Glomerular endothelial cell (primary cell): ENCODE results near the gene LINS1. TPM values are rescaled to one million over a fixed set of nuclear protein-coding genes. Genes with fewer than 3 reads are reported as not detected.
"Not testable (repeated sequence)": the region's sequence is repeated elsewhere in the genome, so short reads cannot be mapped to it uniquely, and the experiment has no call there.

Experiments used
- DNase-seq: peaks from one replicate; pipeline ENCODE4 v3.0.0-alpha.2; 2011; ENCODE audit warnings: low read depth, low spot score; ENCODE audit errors: extremely low read depth
- total RNA-seq: library from RNA; depleted of rRNA; stranded (reverse); fragments of >200 nt; gene quantifications from 2 replicates; pipeline ENCODE4 v1.2.3, GENCODE V29; 2015

The LINS1 gene
- total RNA-seq, 1 donor from 2014 or later = 8.0 TPM

DNA sequence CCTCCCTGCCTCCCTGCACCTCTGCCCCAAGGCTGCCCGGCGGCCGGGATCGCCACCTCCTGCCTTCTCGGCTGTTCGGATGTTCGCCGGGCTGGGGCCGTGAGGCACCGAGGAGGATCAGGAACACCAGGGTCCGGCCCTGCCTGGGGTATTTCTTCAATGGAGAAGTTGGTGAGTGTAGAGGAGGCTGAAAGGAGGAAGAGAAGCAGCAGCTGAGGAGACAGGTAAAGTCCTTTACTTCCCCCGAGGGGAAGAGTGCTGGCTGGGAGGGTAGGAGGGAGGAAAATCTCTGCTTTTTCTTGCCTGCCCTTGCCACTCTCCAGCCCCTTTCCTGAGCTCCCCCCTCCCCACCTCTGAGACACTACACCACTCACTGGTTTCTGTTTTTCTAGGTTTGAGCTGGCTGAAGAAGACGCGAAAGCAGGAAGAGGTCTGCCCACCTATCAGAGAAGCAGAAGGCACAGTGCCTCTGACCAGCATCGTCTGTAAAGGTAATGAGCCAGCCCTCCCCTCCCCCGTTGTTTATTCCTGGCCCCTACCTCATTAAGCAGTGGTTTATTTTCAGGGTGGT, 924 bp upstream of the LINS1 start:
- DNase-seq = no peak

DNA sequence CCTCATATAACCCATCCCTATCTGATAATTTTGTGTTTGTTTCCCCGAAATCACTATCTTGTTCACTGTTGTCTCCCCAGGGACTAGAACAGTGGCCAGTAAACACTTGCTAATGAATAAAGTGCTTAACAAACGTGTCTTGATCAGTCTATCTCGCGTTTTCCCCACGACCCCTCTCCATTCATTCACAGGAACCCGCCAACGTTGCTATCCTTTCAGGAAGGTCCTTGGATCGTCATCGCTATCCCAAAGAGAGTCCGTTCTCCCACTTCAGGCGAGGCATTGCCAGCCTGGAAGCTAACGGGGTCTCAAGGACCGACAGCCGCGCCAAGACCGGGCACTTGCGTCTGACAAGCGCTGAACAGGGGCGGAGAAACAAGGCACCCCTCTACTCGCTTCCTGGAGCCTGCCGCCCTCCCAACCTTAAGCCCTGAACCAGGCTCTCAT, 344 bp downstream of the LINS1 start:
- DNase-seq = no peak

DNA sequence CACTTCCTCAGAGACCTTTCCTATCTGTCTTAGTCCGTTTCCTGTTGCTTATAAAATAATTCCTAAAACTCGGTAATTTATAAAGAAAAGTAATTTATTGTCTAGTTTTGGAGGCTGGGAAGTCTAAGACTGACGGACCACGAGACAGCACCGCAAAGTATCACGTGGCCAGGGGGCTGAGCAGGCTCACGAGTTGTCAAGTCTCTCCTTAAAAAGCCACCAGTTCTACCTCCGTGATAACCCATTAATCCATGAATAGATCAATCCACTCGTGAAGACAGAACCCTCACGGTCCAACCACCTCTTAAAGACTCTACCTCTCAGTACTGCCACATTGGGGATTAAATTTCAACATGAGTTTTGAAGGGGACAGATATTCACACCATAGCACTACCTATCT, 821 bp downstream of the LINS1 start:
- no peak for DNase-seq

DNA sequence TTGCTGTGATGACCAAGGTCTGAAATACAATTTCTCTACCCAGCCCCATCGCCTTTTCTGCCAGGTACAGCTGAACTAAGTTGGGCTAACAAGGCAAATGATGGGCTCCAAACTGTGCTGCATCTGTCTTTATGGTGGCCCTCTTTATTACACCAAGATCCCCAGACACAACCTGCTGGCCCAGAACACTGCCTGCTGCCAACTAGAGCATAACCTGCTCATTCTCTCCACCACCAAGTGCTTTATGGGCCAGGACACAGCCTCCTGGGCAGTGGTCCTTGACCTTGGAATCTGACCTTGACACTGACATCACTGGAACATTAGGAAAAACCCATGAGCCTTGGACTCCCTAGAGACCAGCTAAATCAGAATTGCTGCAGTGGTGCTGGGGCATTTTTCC, 3.3 kb downstream of the LINS1 start:
- no peak for DNase-seq

DNA sequence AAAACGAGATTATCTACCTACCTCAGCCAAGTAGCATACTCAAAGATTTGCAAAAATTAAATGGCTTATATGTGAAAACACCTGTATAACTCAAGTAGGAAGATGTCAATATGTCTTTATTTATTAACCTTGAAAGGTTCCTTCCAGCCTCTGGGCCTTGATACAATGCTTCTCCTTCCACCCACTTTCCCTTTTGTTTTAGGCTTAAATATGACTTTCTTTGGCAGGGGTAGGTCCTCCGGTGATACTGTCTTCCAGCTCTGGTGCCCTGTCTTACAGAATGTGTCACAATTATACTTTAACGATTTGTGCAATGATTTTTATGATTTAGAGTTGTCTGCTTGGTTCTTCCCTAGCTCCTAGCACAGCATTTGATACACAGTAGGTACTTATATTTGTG, 4.1 kb downstream of the LINS1 start:
- DNase-seq = no peak

DNA sequence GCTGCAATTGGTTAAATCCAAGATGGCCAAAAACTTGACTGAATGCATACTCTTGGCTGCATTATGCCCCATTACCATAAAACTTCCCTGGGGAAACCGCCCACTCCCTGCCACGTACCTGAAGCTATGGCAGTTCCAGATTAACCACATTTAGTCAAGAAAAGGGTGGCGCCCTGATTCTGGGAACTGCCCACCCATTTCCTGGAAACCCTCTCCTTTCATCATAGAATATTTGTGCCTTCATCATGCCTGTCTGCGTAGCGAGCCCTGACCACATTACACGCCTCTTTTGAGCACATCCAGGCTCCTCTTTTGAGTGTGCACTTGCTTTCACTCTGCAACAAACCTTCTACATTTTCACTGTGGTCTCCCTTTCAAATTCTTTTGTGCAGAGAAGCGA, 5.2 kb downstream of the LINS1 start:
- no peak for DNase-seq

DNA sequence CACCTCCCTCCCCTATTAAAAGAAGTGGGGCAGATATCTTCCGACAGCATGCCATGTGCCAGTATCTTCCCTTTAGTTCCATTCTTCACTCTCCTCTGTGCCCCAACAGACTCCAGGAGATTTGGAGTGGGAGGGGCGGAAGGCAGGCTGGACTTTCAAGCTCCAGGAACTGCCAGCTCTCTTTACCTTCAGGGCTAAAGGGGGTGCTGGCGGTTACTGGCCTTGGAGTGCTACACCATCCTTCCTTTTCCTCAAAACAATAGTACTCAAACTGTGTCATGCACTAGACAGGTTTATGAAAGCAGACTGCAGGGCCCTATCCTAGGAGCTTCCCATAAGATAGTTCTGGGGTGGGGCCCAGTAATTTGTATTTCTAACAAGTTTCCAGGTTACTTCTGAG, 6.0 kb downstream of the LINS1 start:
- DNase-seq = no peak

DNA sequence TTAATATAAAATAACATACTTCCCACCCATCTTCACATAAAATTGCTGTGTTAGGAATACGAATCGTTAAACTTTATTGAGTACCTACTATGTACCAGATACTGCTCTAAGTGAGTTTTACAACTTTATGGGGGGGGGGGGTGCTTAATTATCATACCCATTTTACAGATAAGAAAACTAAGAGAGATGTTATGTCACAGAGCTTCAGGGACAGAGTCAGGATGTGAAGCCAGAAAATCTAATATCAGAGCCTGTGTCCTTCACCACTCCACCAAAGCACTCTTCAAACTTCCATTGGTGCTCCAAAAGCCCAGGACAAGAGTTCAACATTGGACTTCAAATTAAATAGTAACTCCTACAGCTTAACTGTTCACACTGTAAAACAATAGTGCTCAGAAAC, 8.6 kb downstream of the LINS1 start:
- no peak for DNase-seq

DNA sequence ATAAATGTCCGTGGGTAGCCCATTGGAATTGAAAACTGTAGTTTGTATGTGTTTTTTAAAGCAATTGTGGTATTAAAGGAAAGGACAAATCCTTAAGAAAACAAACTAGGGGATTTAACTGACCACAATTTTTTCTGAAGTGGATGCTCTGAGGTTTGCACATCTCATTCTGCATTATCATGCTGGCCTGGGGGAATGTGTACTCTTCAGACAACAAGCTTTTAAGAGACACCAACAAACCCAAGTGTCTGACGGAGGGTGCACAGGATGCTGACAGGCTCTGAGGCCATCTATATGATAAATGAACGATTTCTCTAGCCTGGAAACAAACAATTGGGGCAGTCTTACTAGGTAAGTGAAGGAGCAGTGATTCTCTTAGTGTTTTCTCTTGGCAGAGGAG, 9.1 kb downstream of the LINS1 start:
- no peak for DNase-seq

DNA sequence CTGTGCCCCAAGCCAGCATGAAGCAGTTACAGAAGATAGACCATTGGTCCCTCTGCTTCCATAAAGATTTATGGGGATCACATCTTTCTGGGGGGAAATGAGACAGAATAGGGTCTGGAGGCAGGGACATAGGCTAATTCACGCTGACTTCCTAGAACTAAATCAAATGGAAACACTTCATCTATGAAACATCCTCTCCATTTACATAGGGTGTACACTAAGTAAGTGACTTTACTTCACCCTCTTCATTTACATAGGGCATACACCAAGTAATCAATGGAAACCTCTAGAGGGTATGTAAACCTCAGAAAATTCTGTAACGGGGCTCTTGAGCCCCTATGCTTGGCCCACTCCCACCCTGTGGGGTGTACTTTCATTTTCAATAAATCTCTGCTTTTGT, 10.1 kb downstream of the LINS1 start:
- DNase-seq = no peak

DNA sequence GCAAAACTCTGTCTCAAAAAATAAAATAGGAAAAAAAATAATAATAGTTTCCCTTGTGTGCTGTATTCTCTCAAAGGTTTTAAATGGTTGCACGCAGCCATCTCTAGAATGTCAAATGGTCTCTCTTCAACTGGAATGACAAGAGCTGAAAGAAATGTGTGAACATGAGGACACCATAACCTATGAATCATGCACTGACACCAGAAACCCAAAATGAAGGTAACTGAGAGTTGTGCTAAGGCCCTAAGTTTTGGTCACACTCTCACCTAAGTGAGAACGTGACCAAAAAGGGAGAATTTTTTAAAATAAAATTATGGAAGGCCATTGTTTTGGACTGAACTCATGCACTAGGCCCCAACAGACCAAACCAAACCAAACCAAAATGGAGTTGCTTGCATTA, 10.8 kb downstream of the LINS1 start:
- not testable (repeated sequence) for DNase-seq

DNA sequence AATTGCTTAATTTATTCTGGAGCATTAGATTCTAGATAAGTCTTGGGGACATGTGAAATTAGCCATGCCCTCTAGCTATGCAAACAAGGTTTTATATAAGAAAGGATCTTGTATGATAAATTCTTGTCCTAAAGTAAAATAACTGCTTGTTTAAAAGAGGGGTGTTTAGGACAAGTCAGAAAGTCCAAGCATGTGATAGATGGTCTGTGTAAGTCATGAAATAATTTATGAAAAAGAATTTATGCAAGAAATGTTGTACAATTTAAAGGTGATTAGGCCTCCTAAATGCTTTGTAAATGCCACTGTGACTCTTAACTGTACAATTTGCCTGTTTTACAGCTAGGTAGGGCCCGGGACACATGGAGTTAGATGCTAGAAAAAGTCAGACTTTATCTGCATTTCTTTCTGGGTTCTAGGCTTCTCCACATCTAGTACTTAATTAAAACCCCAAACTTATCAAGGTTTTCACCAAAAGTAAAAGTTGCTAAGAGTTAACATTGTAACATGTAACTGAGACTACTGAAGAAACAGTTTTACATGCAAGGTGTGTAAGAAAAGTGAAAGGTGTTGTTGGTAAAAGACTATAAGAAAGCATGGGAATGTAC, 13.2 kb downstream of the LINS1 start:
- DNase-seq = no peak

DNA sequence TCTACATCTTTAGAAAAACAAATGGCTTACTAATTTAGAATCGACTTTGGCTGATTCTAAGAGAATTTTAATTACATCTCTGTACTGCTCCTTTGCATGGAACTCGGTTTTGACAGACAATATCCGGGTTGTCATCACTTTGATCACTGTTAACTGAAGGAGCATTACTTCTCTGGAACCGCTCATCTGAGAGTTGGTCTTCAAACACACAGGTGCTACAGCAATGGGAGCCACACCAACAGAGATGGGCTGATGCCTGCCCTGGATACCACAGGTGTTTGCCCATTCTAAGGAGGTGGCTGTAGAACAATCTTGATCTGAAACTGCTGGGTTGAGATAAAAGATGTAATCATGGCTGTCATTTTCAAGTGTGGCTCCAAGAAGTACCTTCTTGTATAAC, 21.6 kb downstream of the LINS1 start:
- DNase-seq = no peak

DNA sequence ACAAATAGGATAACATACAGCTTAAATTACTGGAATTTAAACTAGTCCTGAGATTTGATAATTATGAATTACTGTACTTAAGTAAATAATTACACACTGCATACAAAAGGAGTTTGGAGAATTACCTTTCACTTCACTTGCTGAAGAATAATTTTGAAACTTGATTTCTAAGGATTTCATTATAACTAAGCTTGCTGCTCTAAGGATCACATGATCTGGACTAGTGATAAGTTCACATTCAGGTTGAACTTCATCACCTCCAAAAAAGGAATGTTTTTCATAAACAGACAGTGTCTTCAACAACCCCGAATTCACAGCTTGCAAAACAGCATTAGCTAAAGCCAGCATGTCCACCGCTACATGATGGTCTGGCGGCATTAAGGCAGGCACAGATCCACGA, 28.5 kb downstream of the LINS1 start:
- DNase-seq = no peak

DNA sequence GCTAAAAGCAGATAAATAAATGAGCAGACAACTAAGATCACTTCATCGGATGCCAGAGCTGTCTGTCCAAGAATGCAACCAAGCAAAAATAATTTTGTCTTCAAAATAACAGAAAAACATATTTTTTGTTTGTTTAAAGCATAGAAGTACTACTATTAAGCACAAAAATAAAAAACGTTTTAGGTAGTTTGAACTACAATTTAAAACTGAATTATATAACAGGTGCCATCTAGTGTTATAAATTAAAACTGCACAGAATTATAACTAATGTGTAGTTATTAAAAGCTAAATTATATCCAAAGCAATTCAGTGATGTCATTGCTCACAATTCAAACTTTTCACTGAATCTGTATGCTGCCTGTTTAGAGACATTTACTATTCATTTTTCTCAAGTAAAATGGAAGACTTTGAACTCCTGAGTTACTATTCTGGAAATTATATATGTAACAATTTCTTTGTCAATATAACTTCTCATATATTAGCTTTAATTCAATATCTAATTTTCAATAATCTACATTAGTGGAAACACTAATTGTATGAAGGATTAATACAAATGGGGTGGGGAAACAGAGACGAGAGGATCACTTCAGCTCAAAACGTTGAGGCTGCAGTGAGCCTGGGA, 29.5 kb downstream of the LINS1 start:
- peak; percentile 9 for DNase-seq

DNA sequence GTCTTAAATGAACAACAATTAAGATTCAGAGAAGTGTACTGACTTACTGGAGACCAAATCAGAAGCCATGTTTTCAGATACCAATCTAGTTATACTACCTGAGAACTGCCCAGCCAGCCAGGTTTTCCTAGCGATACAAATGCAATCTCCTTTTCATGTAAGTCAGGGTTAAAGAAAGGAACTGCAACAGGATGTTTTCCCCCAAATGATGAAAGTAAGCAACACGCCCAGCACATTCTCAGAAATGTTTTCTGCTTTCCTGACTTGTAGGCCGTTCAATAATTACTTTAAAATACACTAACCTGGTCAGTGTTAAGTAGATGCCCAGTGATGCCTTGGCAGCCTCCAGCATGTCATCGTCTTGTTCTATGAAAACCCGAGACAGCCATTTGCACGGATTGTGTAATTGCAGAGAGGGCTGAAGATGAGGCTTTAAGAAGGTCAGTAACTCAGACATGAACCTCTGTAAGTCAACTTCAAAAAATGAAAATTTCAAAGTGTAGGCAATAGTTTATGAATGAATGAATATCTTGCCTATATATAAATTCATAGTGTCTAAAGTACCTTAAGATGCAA, 30.3 kb downstream of the LINS1 start:
- no peak for DNase-seq

DNA sequence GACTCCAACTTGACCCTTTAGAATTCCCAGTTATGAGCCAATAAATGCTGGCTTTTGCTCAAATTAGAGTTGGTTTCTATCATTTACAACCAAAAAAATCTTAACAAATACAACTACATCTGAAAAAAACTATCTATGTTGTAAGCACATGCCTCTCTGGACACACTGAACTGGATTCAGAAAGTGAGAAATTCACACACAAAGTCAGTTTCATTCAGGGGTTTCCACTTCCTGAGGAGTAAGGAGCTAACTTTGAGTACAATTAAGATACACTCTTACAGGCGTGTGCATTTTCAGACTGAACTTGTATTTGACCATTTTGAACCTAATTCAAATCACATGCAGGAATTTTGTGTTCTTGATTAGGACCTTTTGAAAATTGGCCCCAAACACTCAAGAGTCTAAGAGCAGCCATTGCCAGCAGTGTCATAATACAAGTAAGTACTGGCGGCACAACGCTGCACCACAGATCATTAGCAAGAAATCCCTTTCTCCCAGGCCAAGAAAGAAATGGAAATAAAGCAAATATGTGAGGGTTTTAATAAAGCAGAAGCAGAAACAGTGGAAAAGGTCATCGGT, 31.2 kb downstream of the LINS1 start:
- DNase-seq = no peak

DNA sequence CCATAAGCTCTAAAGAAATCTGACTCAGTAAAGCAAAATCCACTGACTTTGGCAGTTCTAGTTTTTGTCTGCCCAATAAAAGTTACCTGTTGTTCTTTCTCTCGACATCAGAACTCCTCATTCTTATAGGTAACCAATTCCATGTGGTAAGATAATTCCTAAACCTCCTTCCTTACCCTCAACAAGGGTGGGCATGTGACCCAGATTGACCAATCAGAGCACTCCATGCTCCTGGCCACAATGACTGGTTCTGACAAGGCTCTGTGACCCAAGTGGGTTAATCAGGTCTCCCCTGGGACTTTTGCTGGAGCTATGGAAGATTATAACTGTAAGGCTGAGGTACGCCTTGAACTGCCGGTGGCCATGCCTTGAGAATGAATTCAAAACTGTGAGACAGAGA, 31.7 kb downstream of the LINS1 start:
- DNase-seq = no peak

DNA sequence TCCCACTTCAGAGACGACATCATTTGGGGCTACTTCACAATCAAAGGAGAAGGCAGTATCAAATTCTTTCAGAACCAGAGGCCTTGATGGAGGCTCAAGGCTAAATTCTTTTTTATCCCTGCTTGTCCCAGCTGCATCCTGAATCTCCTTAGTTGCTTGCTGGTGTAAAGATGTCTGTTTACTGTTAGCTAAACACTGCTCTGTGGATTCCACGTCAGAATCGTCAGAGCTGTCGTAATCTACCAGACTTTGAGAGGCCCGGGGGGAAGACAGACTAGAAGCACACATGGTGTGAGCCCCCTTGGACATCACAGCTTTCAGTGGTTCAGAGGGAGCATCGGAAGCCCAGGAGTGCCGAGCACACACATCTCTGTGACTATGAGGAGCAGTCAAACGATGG, 32.6 kb downstream of the LINS1 start:
- DNase-seq = no peak

DNA sequence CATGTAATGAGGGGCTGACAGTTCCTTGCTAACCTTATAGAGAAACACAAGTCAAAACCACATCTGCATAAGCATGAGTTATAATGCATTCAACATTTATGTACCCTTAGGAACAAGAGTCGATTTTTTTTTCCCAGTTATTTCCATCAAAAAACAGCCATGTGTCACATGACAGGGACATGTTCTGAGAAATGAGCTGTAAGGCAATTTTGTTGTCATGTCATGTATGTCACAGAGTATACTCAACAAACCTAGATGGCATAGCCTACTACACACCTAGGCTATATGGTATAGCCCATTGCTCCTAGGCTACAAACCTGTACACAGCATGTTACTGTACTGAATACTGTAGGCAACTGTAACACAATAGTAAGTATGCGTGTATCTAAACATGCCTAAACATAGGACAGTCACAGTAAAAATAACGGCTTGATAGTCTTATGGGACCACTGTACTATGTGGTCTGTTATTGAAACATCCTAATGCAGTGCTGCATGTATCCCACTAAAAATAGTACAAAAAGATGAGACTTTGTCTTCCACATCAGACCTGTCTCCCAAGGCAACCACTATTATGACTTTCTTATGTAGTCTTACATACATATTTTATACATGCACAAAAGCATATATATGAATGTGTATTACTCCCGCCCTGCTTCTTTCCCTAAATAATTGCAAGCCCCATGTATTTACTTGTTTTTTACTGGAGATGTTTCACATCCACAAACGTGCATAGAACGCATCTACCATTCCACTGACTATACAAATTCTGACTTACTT, 34.9 kb downstream of the LINS1 start:
- DNase-seq = no peak

DNA sequence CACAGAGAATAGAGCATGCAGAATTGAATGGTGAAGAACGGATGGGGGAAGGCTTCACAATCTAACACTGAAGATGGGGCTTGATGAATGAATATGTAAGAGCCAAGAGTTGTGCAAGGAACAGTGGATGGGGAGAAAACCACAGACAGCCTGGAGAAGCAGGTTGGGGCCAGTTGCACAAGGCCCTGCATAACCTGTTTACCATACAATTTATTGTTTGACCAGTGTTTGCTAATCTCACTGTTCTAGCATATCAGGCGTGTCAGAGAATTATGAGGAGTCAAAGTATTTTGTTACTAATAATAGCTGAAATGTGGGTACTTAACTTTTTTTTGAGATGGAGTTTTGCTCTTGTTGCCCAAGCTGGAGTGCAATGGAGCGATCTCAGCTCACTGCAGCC, 36.4 kb downstream of the LINS1 start:
- no peak for DNase-seq
